Mucosa of stomach (tissue), 1 donor: ENCODE data around the gene TRAK2.
"Not testable (repeated sequence)": the region's sequence is repeated elsewhere in the genome, so short reads cannot be mapped to it uniquely, and the experiment has no call there.

Experiments used
- H3K27me3 ChIP-seq: one replicate; pipeline ENCODE4 v1.7.0; 2013; ENCODE audit warnings: mild to moderate bottlenecking, low read length; ENCODE audit not compliant: control insufficient read depth, insufficient read depth
- H3K36me3 ChIP-seq: one replicate; pipeline ENCODE4 v1.7.0; 2013; ENCODE audit warnings: low read length; ENCODE audit not compliant: control insufficient read depth, insufficient read depth
- H3K4me1 ChIP-seq: one replicate; pipeline ENCODE4 v1.7.0; 2013; ENCODE audit warnings: mild to moderate bottlenecking, low read length; ENCODE audit not compliant: control insufficient read depth, insufficient read depth
- H3K4me3 ChIP-seq: one replicate; pipeline ENCODE4 v1.7.0; 2013; ENCODE audit warnings: low read length
- H3K9ac ChIP-seq: one replicate; pipeline ENCODE4 v1.7.0; 2013; ENCODE audit warnings: mild to moderate bottlenecking, low read length, moderate library complexity
- H3K9me3 ChIP-seq: one replicate; pipeline ENCODE4 v1.7.0; 2013; ENCODE audit warnings: mild to moderate bottlenecking, low read length, moderate library complexity; ENCODE audit not compliant: control insufficient read depth
- donor health status: Pancreatic carcinoma.

The TRAK2 gene

DNA sequence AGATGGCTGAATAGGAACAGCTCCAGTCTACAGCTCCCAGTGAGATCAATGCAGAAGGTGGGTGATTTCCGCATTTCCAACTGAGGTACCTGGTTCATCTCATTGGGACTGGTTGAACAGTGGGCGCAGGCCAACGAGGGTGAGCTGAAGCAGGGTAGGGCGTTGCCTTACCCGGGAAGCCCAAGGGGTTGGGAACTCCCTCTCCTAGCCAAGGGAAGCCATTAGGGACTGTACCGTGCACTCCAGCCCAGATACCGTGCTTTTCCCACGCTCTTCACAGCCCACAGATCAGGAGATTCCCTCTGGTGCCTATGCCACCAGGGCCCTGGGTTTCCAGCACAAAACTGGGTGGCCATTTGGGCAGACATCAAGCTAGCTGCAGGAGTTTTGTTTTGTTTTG, 81.9 kb downstream of the TRAK2 start:
- H3K4me1 ChIP-seq = not testable (repeated sequence)

GRCh38 chr2:201366146-201366545, 85.1 kb downstream of the TRAK2 start:
- Histone ChIP-seq H3K4me1 (no peaks in the 10 kb centered on the region), H3K4me3 (no peak overlapping the region), H3K9me3 (no peaks in the 10 kb centered on the region), H3K27me3 (no peaks in the 10 kb centered on the region), H3K9ac (no peak overlapping the region), H3K36me3 (no peaks in the 10 kb centered on the region)

More for the DNA sequence above, 81.9 kb downstream of the TRAK2 start:
- not testable (repeated sequence) for H3K4me3 ChIP-seq, H3K9me3 ChIP-seq, H3K27me3 ChIP-seq, H3K9ac ChIP-seq, H3K36me3 ChIP-seq

DNA sequence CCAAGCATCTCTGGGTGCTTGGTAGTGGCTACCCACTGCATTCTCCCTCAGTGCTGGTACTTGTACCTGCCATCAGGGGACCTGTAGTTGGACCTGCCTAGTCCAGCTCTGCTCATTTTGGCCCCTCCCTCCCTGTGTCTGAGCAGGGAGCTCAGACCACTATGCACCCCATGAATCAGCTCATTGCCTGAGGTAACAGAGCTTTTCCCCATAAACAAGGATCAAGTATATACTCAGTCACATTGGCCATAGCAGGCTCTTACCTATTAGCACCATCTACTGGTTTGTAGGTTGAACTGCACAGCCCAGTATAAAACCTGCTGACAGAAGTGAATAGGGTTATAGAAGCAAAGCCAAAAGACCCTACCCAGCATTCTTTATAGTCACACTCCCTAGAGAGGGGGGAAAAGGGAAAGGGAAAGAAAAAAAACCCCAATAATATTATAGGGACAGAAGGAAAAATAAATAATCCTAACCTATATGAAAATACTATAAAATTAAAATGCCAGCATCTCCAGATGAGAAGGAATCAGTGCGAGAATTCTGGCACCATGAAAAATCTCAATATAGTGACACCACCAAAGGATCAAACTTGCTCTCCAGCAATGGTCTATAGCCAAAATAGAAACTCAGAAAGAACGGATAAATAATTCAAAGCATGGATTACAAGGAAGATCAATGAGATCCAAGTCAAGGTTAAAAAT, 87.2 kb downstream of the TRAK2 start:
- no peaks in the 10 kb centered on the region for H3K27me3 ChIP-seq
- no peak overlapping the region for H3K4me3 ChIP-seq
- no peak overlapping the region for H3K9ac ChIP-seq
- H3K36me3 ChIP-seq = no peaks in the 10 kb centered on the region
- H3K4me1 ChIP-seq = no peaks in the 10 kb centered on the region
- H3K9me3 ChIP-seq = no peaks in the 10 kb centered on the region

GRCh38 chr2:201362396-201362795, 88.9 kb downstream of the TRAK2 start:
- H3K9me3 ChIP-seq = no peaks in the 10 kb centered on the region
- H3K27me3 ChIP-seq = no peaks in the 10 kb centered on the region
- H3K36me3 ChIP-seq = no peaks in the 10 kb centered on the region
- no peak overlapping the region for H3K9ac ChIP-seq
- H3K4me3 ChIP-seq = no peak overlapping the region
- no peaks in the 10 kb centered on the region for H3K4me1 ChIP-seq

DNA sequence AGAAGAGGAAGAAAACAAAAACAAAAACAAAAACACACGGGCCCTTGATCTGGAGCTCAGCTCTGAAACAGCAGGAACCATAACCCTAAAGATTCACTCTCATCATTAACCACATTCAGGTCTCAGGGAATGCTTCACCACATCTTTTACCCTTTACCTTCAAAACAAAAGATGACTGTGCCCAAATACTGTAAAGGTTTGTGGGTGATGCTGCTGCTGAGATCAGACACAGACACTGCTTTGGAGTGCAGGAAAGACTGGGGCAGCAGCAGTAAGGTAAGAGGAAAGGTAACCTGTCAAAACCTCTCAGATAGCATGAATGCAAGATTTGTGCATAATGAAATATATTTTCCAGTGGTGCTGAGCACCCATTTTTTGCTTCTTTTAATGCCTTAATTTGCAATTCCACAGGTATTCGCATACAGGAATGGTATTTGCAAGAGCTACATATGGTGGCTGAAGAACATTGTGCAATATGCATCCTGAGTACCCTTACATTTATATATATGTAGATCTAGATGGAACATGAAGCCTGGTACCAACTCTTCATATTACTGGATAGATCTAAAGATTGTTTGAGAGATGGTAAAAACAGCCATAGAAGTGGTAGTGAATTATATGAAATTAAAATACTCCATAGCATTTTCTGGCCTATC, 90.1 kb downstream of the TRAK2 start:
- Histone ChIP-seq H3K27me3 (no peaks in the 10 kb centered on the region), H3K36me3 (no peaks in the 10 kb centered on the region), H3K4me3 (no peak overlapping the region), H3K9ac (no peak overlapping the region), H3K9me3 (no peaks in the 10 kb centered on the region), H3K4me1 (no peaks in the 10 kb centered on the region)

DNA sequence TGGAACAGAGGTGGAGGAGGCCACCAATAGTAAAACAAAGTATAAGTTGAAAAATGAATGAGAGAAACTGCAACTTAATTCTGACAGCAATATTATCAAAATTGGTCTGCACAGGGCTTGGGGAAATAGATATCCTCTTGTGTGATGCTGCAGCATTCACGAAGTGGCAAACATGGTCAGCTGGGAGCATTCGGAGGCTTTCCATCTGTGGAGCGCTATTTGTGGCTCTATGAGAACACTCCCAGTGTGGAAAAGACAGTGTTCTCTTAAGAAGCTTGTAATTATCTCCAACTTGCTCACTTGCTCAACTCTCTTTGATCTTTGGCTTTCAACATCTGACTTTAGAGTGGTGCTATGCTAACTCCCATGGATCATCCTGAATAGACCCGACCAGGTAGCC, 91.0 kb downstream of the TRAK2 start:
- no peaks in the 10 kb centered on the region for H3K27me3 ChIP-seq
- H3K9me3 ChIP-seq = no peaks in the 10 kb centered on the region
- H3K4me1 ChIP-seq = no peaks in the 10 kb centered on the region
- H3K4me3 ChIP-seq = no peak overlapping the region
- H3K36me3 ChIP-seq = no peaks in the 10 kb centered on the region
- H3K9ac ChIP-seq = no peak overlapping the region

- H3K27me3 ChIP-seq = no peaks in the 10 kb centered on the region
- no peaks in the 10 kb centered on the region for H3K9me3 ChIP-seq
- no peaks in the 10 kb centered on the region for H3K36me3 ChIP-seq
- no peak overlapping the region for H3K9ac ChIP-seq
- H3K4me1 ChIP-seq = no peaks in the 10 kb centered on the region
- H3K4me3 ChIP-seq = no peak overlapping the region
These were observed 92.6 kb downstream of the TRAK2 start for GRCh38 chr2:201358684-201359083.

DNA sequence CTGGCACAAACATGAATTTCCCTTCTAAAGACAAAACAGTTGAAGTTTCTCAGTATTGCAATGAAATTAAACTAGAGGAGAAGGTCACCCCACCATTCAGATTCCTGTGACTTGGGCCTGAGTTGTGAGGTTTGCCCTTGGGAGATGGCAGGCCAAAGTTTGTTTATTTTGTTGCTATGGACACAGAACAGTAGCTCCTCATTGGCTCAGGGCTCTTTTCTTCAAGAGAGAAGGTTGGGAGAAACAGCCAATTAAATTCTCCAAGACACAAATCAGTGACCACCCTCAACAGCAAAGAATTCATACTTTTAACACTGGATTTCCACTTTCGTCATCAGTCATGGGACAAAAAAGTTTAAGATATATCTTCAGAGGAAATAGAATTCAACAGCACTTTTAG, 94.0 kb downstream of the TRAK2 start, which contains the start of gene FLACC1:
Gene FLACC1 (minus strand): TSS at position 125 of the 400 bp plus-strand sequence. CDS start 5,941 bp downstream, outside the sequence.
- Histone ChIP-seq H3K9ac (no peak within 1 kb of the TSS), H3K4me1 (no peaks in the 10 kb centered on the region), H3K9me3 (no peaks in the 10 kb centered on the region), H3K27me3 (no peaks in the 10 kb centered on the region), H3K4me3 (no peak within 1 kb of the TSS), H3K36me3 (no peaks in the 10 kb centered on the region)

GRCh38 chr2:201353116-201353515, 98.1 kb downstream of the TRAK2 start:
- H3K4me3 ChIP-seq = no peak overlapping the region
- H3K9me3 ChIP-seq = no peaks in the 10 kb centered on the region
- no peaks in the 10 kb centered on the region for H3K4me1 ChIP-seq
- H3K36me3 ChIP-seq = no peaks in the 10 kb centered on the region
- no peaks in the 10 kb centered on the region for H3K27me3 ChIP-seq
- no peak overlapping the region for H3K9ac ChIP-seq

DNA sequence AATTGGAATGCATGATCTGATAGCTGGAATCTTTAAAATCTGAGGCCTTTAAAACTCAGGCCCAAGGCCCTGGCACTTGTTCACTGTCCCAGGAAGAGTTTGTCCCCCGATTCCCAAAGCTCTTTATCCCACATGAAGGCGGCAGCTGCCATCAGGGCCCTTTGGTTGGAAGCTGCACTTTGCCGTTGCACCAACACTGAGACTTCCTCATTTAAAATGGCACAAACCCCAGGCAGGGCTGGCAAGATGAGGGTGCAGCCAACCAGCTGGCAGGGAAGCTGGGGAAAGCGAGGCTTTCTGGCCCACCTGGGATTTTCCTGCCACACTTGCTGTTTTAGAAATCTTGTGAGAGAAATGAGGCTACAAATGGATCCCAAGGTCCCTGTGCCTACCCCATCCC, 100.4 kb downstream of the TRAK2 start:
- H3K36me3 ChIP-seq = no peaks in the 10 kb centered on the region
- H3K9me3 ChIP-seq = no peaks in the 10 kb centered on the region
- H3K9ac ChIP-seq = no peak overlapping the region
- no peak overlapping the region for H3K4me3 ChIP-seq
- no peaks in the 10 kb centered on the region for H3K4me1 ChIP-seq
- no peaks in the 10 kb centered on the region for H3K27me3 ChIP-seq

GRCh38 chr2:201349601-201350000, 101.7 kb downstream of the TRAK2 start:
- Histone ChIP-seq H3K4me1 (no peaks in the 10 kb centered on the region), H3K9ac (no peak overlapping the region), H3K4me3 (no peak overlapping the region), H3K27me3 (no peaks in the 10 kb centered on the region), H3K9me3 (no peaks in the 10 kb centered on the region), H3K36me3 (no peaks in the 10 kb centered on the region)

GRCh38 chr2:201348758-201349157, 102.5 kb downstream of the TRAK2 start:
- Histone ChIP-seq H3K27me3 (no peaks in the 10 kb centered on the region), H3K36me3 (no peaks in the 10 kb centered on the region), H3K9me3 (no peaks in the 10 kb centered on the region), H3K4me1 (no peaks in the 10 kb centered on the region), H3K9ac (no peak overlapping the region), H3K4me3 (no peak overlapping the region)
